WTC11 (cell line): Measurements from ENCODE around the gene TTC1.

Experiments used
- AFF4 ChIP-seq: sonication (generic); formaldehyde crosslinking; IDR thresholded peaks from 2 replicates; pipeline ENCODE4 v1.8.1; 2023; ENCODE audit warnings: mild to moderate bottlenecking, missing genetic modification reagents, borderline replicate concordance
- ATF2 ChIP-seq: sonication (generic); formaldehyde crosslinking; IDR thresholded peaks from 2 replicates; pipeline ENCODE4 v1.8.1; 2022; ENCODE audit warnings: low read depth, missing genetic modification reagents, borderline replicate concordance
- CREB1 ChIP-seq: sonication (generic); formaldehyde crosslinking; IDR thresholded peaks from 2 replicates; pipeline ENCODE4 v1.8.0; 2023; ENCODE audit warnings: mild to moderate bottlenecking, missing genetic modification reagents
- CREM ChIP-seq: sonication (generic); formaldehyde crosslinking; IDR thresholded peaks from 2 replicates; pipeline ENCODE4 v1.8.1; 2022; ENCODE audit warnings: mild to moderate bottlenecking, missing genetic modification reagents, moderate library complexity
- CTCF ChIP-seq: fragments of 200-600 bp; IDR thresholded peaks from 2 replicates; pipeline ENCODE4 v1.8.0; 2022; ENCODE audit warnings: antibody characterized with exemption
- E2F1 ChIP-seq: sonication (generic); formaldehyde crosslinking; IDR thresholded peaks from 2 replicates; pipeline ENCODE4 v1.8.0; 2022; ENCODE audit warnings: mild to moderate bottlenecking, missing genetic modification reagents
- ESRRA ChIP-seq: sonication (generic); formaldehyde crosslinking; IDR thresholded peaks from 2 replicates; pipeline ENCODE4 v1.8.1; 2022; ENCODE audit warnings: mild to moderate bottlenecking, missing genetic modification reagents, borderline replicate concordance
- HMGXB4 ChIP-seq: sonication (generic); formaldehyde crosslinking; IDR thresholded peaks from 2 replicates; pipeline ENCODE4 v1.8.1; 2023; ENCODE audit warnings: mild to moderate bottlenecking, moderate library complexity, missing genetic modification reagents
- MLX ChIP-seq: sonication (generic); formaldehyde crosslinking; IDR thresholded peaks from 2 replicates; pipeline ENCODE4 v1.8.1; 2023; ENCODE audit warnings: mild to moderate bottlenecking, missing genetic modification reagents, moderate library complexity

GRCh38 chr5:159975462-159976019 is 33.4 kb upstream of the TTC1 start:
- TF ChIP-seq CTCF (no peak), ATF2 (CRISPR knock-in tag) (no peak), CREM (CRISPR knock-in tag) (no peak), ESRRA (no peak), AFF4 (CRISPR knock-in tag) (no peak), CREB1 (CRISPR knock-in tag) (no peak), E2F1 (CRISPR knock-in tag) (no peak), HMGXB4 (CRISPR knock-in tag) (no peak), MLX (CRISPR knock-in tag) (no peak)
